Lung (tissue), 12 donors: ENCODE results near the gene UNC93A. TPM values are rescaled to one million over a fixed set of nuclear protein-coding genes. Genes with fewer than 3 reads are reported as not detected.

Source experiments
- ATAC-seq: fragments of 200-7000 bp; cut with Tn5 transposase; one replicate; pipeline ENCODE4 v1.9.1; 2020; ENCODE audit warnings: moderate number of reproducible peaks; ENCODE audit not compliant: insufficient read depth, low FRiP score
- DNase-seq, 3 donors: peaks; one replicate each; pipeline ENCODE4 v3.0.0-alpha.2; 2013 to 2017
- H3K27ac ChIP-seq, 2 donors: one replicate each; pipeline ENCODE4 v1.5.1; 2013; ENCODE audit warnings: mild to moderate bottlenecking in 2 of 2, moderate library complexity in 2 of 2, control low read depth in 1 of 2, inconsistent platforms in 1 of 2, low read depth in 1 of 2, low read length in 1 of 2
- H3K27me3 ChIP-seq, 3 donors: one replicate each; pipeline ENCODE4 v1.5.1; 2013; ENCODE audit warnings: low read length in 2 of 3; ENCODE audit not compliant: control insufficient read depth in 3 of 3, insufficient read depth in 3 of 3
- H3K36me3 ChIP-seq, 4 donors: one replicate each; pipeline ENCODE4 v1.5.1; 2013; ENCODE audit warnings: low read length in 4 of 4, mild to moderate bottlenecking in 1 of 4, moderate library complexity in 1 of 4; ENCODE audit not compliant: control insufficient read depth in 4 of 4, insufficient read depth in 4 of 4
- H3K4me1 ChIP-seq, 5 donors: one replicate each; pipeline ENCODE4 v1.5.1; 2013; ENCODE audit warnings: low read length in 5 of 5, mild to moderate bottlenecking in 2 of 5, moderate library complexity in 1 of 5; ENCODE audit not compliant: control insufficient read depth in 5 of 5, insufficient read depth in 5 of 5
- H3K4me3 ChIP-seq: one replicate; pipeline ENCODE4 v1.5.1; 2013; ENCODE audit warnings: mild to moderate bottlenecking, control low read depth, moderate library complexity
- H3K9ac ChIP-seq, 2 donors: one replicate each; pipeline ENCODE4 v1.5.1; 2013; ENCODE audit warnings: low read length in 2 of 2, control low read depth in 1 of 2; ENCODE audit not compliant: insufficient read depth in 1 of 2
- H3K9me3 ChIP-seq, 4 donors: one replicate each; pipeline ENCODE4 v1.5.1; 2013; ENCODE audit warnings: low read length in 3 of 4, mild to moderate bottlenecking in 1 of 4, moderate library complexity in 1 of 4; ENCODE audit not compliant: control insufficient read depth in 4 of 4, insufficient read depth in 3 of 4
- WGBS, 2 donors: extraction: QIAGEN DNeasy Blood & Tissue Kit; methylation state at CpG; one replicate each; pipeline ENCODE4 v1.1.7; 2013; 5-methylcytosine and 5-hydroxymethylcytosine counted together
- polyA plus RNA-seq, 2 donors: library from polyadenylated mRNA; stranded (reverse); fragments of 200-250 nt; gene quantifications; one replicate each; pipeline ENCODE4 v1.2.1, GENCODE V29; 2013
- total RNA-seq, 2 donors: library from RNA; depleted of rRNA in 1 of 2; stranded (reverse); fragments of >200 nt in 1 of 2; gene quantifications; one replicate each; pipeline ENCODE4 v1.2.1, GENCODE V29; 2014 to 2021
- TF ChIP-seq, protein P1 (sequence below): IDR thresholded peaks from 2 replicates; pipeline ENCODE4 v1.5.1; 2012; ENCODE audit warnings: mild to moderate bottlenecking; ENCODE audit errors: control extremely low read depth, extremely low read depth
- donor health status: control.
- donor health status: control.
- donor health status: Bipolar disorder and iron deficiency.
- donor health status: healthy.
- donor health status: DM: yes; HTN: yes; CAD: no.

The UNC93A gene
- total and polyA plus RNA-seq, 4 donors: not detected

DNA sequence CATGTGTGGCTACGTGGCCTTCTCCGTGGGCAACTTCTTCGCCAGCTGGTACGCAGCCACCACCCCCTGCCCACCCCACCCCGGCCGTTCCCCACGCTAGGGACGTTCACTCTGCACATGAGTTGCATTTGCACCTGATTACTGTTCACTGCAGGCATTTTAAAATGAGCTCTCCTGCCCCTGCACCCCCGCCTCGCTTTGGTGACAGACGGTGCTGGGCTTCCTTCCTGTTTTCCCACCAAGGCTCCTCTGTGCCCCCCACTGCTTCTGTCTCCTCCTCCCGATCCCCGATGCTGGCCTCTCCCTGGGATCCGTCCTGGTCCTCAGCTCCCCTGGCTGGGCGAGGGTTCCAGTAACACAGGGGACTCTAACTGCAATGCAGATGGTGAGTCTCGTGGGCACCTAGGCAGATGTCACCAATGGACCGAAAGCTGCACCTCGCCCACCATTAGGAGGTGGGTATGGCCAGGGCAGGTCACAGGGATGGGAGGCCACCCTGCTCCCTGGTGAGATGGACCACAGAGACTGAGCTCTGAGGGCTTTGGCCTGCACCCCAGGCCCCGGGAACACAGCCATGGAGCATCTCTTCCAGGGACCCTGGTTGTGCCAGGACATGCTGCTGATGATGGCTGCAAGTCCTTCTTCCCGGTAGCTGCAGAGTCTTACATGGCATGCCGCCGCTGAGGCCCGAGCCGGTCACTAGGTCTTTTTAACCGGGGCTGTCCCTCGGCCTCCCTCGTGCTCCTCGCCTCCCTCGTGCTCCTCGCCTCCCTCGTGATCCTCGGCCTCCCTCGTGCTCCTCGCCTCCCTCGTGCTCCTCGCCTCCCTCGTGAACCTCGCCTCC is 3.8 kb downstream of the UNC93A start:
- no peaks in the 10 kb centered on the region for H3K36me3 ChIP-seq
- H3K9me3 ChIP-seq: no peaks in the 10 kb centered on the region
- DNase-seq (no peak), ATAC-seq (no peak)
- 84 to 90% methylated on average over 30 to 38 of the region's 38 CpGs for WGBS, 2 donors
- no peak overlapping the region for H3K27ac ChIP-seq
- H3K4me3 ChIP-seq: no peak overlapping the region
- TF ChIP-seq, protein P1, sequence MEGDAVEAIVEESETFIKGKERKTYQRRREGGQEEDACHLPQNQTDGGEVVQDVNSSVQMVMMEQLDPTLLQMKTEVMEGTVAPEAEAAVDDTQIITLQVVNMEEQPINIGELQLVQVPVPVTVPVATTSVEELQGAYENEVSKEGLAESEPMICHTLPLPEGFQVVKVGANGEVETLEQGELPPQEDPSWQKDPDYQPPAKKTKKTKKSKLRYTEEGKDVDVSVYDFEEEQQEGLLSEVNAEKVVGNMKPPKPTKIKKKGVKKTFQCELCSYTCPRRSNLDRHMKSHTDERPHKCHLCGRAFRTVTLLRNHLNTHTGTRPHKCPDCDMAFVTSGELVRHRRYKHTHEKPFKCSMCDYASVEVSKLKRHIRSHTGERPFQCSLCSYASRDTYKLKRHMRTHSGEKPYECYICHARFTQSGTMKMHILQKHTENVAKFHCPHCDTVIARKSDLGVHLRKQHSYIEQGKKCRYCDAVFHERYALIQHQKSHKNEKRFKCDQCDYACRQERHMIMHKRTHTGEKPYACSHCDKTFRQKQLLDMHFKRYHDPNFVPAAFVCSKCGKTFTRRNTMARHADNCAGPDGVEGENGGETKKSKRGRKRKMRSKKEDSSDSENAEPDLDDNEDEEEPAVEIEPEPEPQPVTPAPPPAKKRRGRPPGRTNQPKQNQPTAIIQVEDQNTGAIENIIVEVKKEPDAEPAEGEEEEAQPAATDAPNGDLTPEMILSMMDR: no peak
- H3K4me1 ChIP-seq: no peaks in the 10 kb centered on the region
- H3K9ac ChIP-seq: no peak overlapping the region
- no peaks in the 10 kb centered on the region for H3K27me3 ChIP-seq

DNA sequence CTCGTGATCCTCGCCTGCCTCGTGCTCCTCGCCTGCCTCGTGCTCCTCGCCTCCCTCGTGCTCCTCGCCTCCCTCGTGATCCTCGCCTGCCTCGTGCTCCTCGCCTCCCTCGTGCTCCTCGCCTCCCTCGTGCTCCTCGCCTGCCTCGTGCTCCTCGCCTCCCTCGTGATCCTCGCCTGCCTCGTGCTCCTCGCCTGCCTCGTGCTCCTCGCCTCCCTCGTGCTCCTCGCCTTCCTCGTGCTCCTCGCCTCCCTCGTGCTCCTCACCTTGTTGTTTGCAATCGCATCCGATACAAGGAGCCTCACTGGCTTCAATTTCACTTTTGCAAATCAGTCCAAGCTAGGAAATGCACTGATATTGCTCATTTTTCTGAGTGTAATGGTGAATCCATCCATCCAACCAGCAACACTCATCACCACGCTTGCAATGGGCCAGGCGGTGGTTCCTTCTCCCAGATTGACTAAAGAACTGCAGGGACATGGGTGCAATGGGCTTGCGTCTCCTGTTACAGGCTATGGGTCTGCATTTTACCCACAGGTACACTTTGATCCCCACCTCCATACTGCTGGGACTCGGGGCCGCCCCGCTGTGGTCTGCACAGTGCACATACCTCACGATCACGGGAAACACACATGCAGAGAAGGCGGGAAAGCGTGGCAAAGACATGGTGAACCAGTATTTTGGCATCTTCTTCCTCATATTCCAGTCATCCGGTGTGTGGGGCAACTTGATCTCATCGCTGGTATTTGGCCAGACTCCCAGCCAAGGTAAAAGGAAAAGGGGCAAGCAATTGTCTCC is 4.6 kb downstream of the UNC93A start:
- no peak overlapping the region for H3K4me3 ChIP-seq
- no peaks in the 10 kb centered on the region for H3K9me3 ChIP-seq
- DNase-seq (no peak), ATAC-seq (no peak)
- TF ChIP-seq, protein P1: no peak
- no peak overlapping the region for H3K27ac ChIP-seq
- H3K4me1 ChIP-seq: no peaks in the 10 kb centered on the region
- WGBS, 2 donors: 94 to 98% methylated on average over 35 to 43 of the region's 43 CpGs
- H3K9ac ChIP-seq: no peak overlapping the region
- no peaks in the 10 kb centered on the region for H3K36me3 ChIP-seq
- no peaks in the 10 kb centered on the region for H3K27me3 ChIP-seq

DNA sequence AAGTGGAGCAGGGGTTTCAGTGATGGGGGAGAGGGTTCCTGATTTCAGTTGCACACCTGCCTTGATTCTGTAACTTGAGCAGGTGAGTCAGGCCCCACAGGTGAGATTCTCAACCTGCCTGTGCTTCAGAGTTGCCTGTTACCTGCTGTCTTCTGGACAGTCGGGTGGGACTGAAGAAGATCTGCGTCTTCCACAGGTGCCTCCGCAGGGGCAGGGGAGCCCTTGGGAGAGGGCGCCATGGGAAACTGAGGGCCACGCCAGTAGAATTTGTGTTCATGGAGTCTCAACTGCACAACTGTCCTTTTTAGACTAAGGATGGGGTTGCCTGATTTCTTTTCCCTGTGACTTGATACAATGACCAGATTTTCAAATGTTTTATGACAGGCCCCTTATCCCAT is 5.2 kb downstream of the UNC93A start:
- no peaks in the 10 kb centered on the region for H3K4me1 ChIP-seq
- no peak overlapping the region for H3K9ac ChIP-seq
- 95 to 97% methylated on average over 5 of the region's 5 CpGs for WGBS, 2 donors
- ATAC-seq (no peak), DNase-seq (no peak)
- TF ChIP-seq, protein P1: no peak
- H3K36me3 ChIP-seq: no peaks in the 10 kb centered on the region
- no peak overlapping the region for H3K27ac ChIP-seq
- no peaks in the 10 kb centered on the region for H3K27me3 ChIP-seq
- no peaks in the 10 kb centered on the region for H3K9me3 ChIP-seq
- H3K4me3 ChIP-seq: no peak overlapping the region
